ENCODE results near the gene IGLL5. TPM values are rescaled to one million over a fixed set of nuclear protein-coding genes. Genes with fewer than 3 reads are reported as not detected.

IGLL5 gene
- total RNA-seq, 1 donor from 2014 or later, result 0.47 TPM

- Histone ChIP-seq H3K4me1 (peaks cover 20% of the 10 kb centered on the region), H3K4me3 (no peak overlapping the region), H3K27ac (replicated peaks) (no peak overlapping the region), H3K27me3 (ENCODE audit: low read depth) (peaks cover 43% of the 10 kb centered on the region), H3K9me3 (replicated peaks) (no peaks in the 10 kb centered on the region), H3K36me3 (no peaks in the 10 kb centered on the region)
- no peak for DNase-seq
- no peak for TF ChIP-seq CTCF (IDR thresholded peaks at IDR 0.05; ENCODE audit: borderline replicate concordance)
- intact Hi-C loops (cut with micrococcal nuclease), result no loop called here
Observed at GRCh38 chr22:22930571-22931556, 43.2 kb downstream of the IGLL5 start.

GRCh38 chr22:22931557-22932270, 44.1 kb downstream of the IGLL5 start:
- H3K36me3 ChIP-seq, result no peaks in the 10 kb centered on the region
- no peak overlapping the region for H3K4me3 ChIP-seq
- peaks cover 37% of the 10 kb centered on the region for H3K27me3 ChIP-seq (ENCODE audit: low read depth)
- no peak for TF ChIP-seq CTCF (IDR thresholded peaks at IDR 0.05; ENCODE audit: borderline replicate concordance)
- intact Hi-C loops (cut with micrococcal nuclease), result no loop called here
- H3K27ac ChIP-seq (replicated peaks), result no peak overlapping the region
- no peak for DNase-seq
- no peaks in the 10 kb centered on the region for H3K9me3 ChIP-seq (replicated peaks)
- H3K4me1 ChIP-seq, result peaks cover 17% of the 10 kb centered on the region

- no peak overlapping the region for H3K27ac ChIP-seq (replicated peaks)
- H3K9me3 ChIP-seq (replicated peaks), result no peaks in the 10 kb centered on the region
- H3K36me3 ChIP-seq, result no peaks in the 10 kb centered on the region
- H3K4me3 ChIP-seq, result no peak overlapping the region
- peaks cover 31% of the 10 kb centered on the region for H3K27me3 ChIP-seq (ENCODE audit: low read depth)
- H3K4me1 ChIP-seq, result peaks cover 17% of the 10 kb centered on the region
- no peak for DNase-seq
- intact Hi-C loops (cut with micrococcal nuclease), result no loop called here
- no peak for TF ChIP-seq CTCF (IDR thresholded peaks at IDR 0.05; ENCODE audit: borderline replicate concordance)
Observed at GRCh38 chr22:22932512-22932941, 44.9 kb downstream of the IGLL5 start.

- H3K27me3 ChIP-seq (ENCODE audit: low read depth), result peaks cover 24% of the 10 kb centered on the region
- no peaks in the 10 kb centered on the region for H3K9me3 ChIP-seq (replicated peaks)
- no peak overlapping the region for H3K27ac ChIP-seq (replicated peaks)
- intact Hi-C loops (cut with micrococcal nuclease), result no loop called here
- peaks cover 14% of the 10 kb centered on the region for H3K4me1 ChIP-seq
- no peak for TF ChIP-seq CTCF (IDR thresholded peaks at IDR 0.05; ENCODE audit: borderline replicate concordance)
- H3K4me3 ChIP-seq, result no peak overlapping the region
- DNase-seq, result no peak
- no peaks in the 10 kb centered on the region for H3K36me3 ChIP-seq
Observed at GRCh38 chr22:22933100-22933806, 45.6 kb downstream of the IGLL5 start.
